ENCODE measurements around the gene GSTM5.
"Not testable (repeated sequence)": the region's sequence is repeated elsewhere in the genome, so short reads cannot be mapped to it uniquely, and the experiment has no call there.

The GSTM5 gene

DNA sequence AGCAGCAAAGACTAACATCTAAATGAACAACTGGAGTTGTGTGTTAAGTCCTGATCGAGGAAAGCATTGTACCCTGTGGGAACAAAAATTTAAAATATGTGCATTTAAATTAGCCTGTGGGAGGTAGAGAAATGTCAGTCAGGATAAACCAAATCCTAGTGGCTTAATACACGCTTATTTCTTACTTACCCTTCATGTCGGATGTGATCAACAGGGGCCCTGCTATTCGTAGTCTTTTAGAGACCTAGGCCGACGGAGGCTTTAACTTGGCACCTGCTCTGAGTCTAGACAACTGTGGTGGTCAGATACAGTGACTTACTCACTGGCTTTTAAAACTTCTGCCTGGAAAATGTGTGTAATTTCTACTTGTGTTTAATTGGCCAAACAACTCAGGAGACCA is 18.6 kb downstream of the GSTM5 start:
- Histone ChIP-seq H3K4me3 (ENCODE audit: low read length in 2 of 2) (no peak overlapping the region), H3K27ac (ENCODE audit: low read length) (no peak overlapping the region), H3K4me1 (ENCODE audit: control insufficient read depth, insufficient read depth, low read length) (no peaks in the 10 kb centered on the region), H3K9ac (ENCODE audit: low read length in 2 of 2) (no peak overlapping the region), H3K27me3 (ENCODE audit: control insufficient read depth in 1 of 2, insufficient read depth in 2 of 2, low read length in 2 of 2) (no peaks in the 10 kb centered on the region), H3K9me3 (ENCODE audit: control insufficient read depth in 2 of 2, low read length in 2 of 2) (no peaks in the 10 kb centered on the region), H3K36me3 (ENCODE audit: control insufficient read depth in 2 of 2, insufficient read depth in 2 of 2, low read length in 2 of 2) (peaks cover 0 to 7% of the 10 kb centered on the region in 2 donors)

DNA sequence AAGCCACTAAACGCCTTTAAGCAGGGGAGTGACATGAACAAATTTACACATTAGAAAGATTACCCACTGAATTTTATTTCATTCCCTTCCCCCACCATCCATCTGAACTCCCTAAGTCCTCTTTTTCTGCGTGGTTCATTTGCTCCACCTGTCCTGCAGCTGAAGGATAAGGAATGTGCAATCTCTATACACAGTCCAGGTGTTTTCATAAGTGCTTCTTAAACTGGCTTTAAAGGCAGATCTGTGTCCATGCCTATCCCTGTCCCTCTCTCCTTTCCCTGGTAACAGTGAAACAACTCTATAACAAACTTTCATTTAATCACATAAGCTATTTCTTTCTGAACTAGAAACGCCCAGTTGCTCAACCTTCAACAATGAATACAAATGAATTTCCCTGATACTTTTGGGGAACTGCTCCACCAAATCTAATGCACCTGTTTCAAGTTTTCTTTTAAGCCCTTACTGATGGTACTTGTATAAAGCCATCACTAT is 20.4 kb downstream of the GSTM5 start:
- Histone ChIP-seq H3K4me1 (ENCODE audit: control insufficient read depth, insufficient read depth, low read length) (no peaks in the 10 kb centered on the region), H3K27ac (ENCODE audit: low read length) (no peak overlapping the region), H3K9me3 (ENCODE audit: control insufficient read depth in 2 of 2, low read length in 2 of 2) (no peaks in the 10 kb centered on the region), H3K4me3 (ENCODE audit: low read length in 2 of 2) (no peak overlapping the region), H3K27me3 (ENCODE audit: control insufficient read depth in 1 of 2, insufficient read depth in 2 of 2, low read length in 2 of 2) (no peaks in the 10 kb centered on the region), H3K36me3 (ENCODE audit: control insufficient read depth in 2 of 2, insufficient read depth in 2 of 2, low read length in 2 of 2) (peaks cover 8 to 14% of the 10 kb centered on the region in 2 donors), H3K9ac (ENCODE audit: low read length in 2 of 2) (no peak overlapping the region)

DNA sequence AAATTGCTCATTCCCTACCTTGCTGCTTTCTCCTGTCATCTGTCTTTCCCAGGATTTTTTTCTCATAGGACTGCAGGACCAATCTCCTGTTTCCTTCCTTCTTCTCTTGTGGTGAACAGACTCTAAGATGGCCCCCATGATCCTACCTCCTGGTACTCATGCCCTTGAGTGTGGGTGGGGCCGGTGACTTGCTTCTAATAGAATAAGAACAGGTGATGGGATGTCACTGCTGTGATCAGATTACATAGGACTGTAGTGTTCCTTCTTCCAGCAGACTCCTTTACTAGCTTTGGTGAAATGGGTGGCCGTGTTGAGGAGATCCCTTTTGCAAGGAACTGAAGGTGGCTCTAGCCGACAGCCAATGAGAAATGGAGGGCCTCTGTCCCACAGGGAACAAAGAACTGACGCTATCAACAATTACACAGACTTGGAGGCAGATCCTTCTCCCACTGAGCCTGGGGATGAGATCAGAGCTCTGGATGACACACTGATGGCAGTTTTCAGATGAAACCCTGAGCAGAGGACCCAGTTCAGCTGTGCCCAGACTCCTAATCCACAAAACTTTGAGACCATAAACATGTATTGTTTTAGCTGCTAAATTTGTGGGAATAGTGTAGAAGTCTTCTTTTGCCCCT is 21.3 kb downstream of the GSTM5 start:
- Histone ChIP-seq H3K27ac (ENCODE audit: low read length) (no peak overlapping the region), H3K4me1 (ENCODE audit: control insufficient read depth, insufficient read depth, low read length) (no peaks in the 10 kb centered on the region), H3K9me3 (ENCODE audit: control insufficient read depth in 2 of 2, low read length in 2 of 2) (no peaks in the 10 kb centered on the region), H3K9ac (ENCODE audit: low read length in 2 of 2) (no peak overlapping the region), H3K36me3 (ENCODE audit: control insufficient read depth in 2 of 2, insufficient read depth in 2 of 2, low read length in 2 of 2) (peaks cover 13 to 19% of the 10 kb centered on the region in 2 donors), H3K4me3 (ENCODE audit: low read length in 2 of 2) (no peak overlapping the region), H3K27me3 (ENCODE audit: control insufficient read depth in 1 of 2, insufficient read depth in 2 of 2, low read length in 2 of 2) (no peaks in the 10 kb centered on the region)

DNA sequence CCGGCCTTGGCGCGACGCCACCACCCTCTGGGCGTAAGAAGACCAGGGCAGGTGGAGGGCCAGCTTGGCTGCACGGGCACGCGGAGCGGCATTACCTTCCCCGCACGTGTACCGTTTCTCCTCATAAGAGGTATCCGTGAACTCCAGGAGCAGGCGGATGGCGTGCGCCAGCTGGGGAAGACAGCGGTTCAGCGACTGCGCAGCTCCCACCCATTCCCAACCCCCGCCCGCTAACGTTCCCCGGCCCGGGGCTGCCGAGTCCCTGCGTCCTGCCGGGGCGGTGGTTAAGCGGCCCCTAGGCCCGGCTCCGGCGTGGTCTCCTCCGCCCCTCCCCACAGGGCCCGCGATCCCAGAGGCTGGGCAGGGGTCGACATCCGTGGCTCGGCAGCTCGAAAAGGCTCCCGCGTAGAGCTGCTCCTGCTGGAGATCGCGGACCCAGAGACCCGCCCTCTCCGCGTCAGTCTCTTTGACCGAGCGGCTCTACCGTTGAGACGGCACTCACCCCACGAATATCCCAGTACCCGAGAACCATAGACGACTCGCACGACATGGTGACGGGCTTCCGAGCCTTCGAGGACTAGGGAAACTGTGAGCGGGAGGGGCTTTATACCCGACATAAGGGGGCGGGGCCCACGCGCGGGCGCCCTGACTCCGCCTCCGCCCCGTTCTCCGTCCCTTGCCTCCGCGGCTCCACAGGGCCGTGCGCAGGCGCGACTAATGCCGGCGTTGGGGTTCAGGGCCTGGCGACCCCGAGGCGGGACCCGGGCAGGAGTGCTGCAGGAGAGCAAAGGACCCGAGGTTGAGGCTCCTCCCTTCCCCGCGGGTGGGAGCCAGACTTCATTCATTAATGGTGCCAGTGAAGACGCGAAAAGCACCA is 27.9 kb downstream of the GSTM5 start:
- H3K27ac ChIP-seq (ENCODE audit: low read length), result no peak overlapping the region
- H3K4me1 ChIP-seq (ENCODE audit: control insufficient read depth, insufficient read depth, low read length), result peaks cover 13% of the 10 kb centered on the region
- peak overlapping the region; percentile 68 to 86 for H3K9ac ChIP-seq (ENCODE audit: low read length in 2 of 2)
- H3K36me3 ChIP-seq (ENCODE audit: control insufficient read depth in 2 of 2, insufficient read depth in 2 of 2, low read length in 2 of 2), result peaks cover 13% of the 10 kb centered on the region in 2 donors
- peak overlapping the region; percentile 84 to 96 for H3K4me3 ChIP-seq (ENCODE audit: low read length in 2 of 2)
- H3K27me3 ChIP-seq (ENCODE audit: control insufficient read depth in 1 of 2, insufficient read depth in 2 of 2, low read length in 2 of 2), result no peaks in the 10 kb centered on the region
- no peaks in the 10 kb centered on the region for H3K9me3 ChIP-seq (ENCODE audit: control insufficient read depth in 2 of 2, low read length in 2 of 2)

DNA sequence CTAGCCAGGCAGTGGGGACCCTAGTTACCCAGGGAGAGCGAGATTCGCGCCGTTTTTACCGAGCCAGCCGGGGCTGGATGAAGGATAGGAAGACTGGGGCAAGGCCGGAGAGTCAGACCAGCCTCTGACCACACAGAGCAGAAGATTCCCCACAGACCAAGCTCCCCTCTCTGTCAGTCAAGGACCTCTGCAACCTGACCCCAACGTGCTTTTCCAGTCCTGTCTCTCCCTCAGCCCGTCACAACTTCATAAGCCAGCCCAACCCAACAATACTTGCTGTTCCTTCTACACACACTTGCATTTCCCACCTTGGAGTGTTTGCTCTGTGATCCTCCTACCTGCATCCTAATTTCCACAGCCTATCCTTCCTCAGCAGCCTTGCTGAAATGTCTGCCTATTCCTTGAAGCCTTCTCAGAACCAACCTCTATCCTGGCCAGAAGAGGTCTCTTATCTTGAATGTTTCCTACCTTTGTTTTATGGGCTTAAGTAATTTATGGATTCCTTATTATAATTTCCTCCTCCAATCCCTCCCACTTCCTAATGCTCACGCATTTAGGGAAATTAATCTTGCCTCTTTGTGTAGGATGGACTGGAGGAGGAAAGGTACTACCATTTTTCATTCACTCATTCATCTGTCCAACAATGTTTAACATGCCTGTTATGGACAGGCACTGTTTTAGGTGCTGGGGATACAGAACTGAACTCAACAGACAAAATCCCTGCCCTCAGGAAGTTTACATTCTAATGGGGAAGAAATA is 28.7 kb downstream of the GSTM5 start, which contains the start of gene GSTM3:
TSS of gene GSTM3 (minus strand) at position 424 of the 759 bp plus-strand sequence. CDS start 751 bp downstream, outside the sequence.
- H3K4me1 ChIP-seq (ENCODE audit: control insufficient read depth, insufficient read depth, low read length), result peaks cover 13% of the 10 kb centered on the region
- no peaks in the 10 kb centered on the region for H3K9me3 ChIP-seq (ENCODE audit: control insufficient read depth in 2 of 2, low read length in 2 of 2)
- H3K36me3 ChIP-seq (ENCODE audit: control insufficient read depth in 2 of 2, insufficient read depth in 2 of 2, low read length in 2 of 2), result peaks cover 13% of the 10 kb centered on the region in 2 donors
- H3K9ac ChIP-seq (ENCODE audit: low read length in 2 of 2), result peak within 1 kb of the TSS; percentile 68 to 86
- no peak within 1 kb of the TSS for H3K27ac ChIP-seq (ENCODE audit: low read length)
- no peaks in the 10 kb centered on the region for H3K27me3 ChIP-seq (ENCODE audit: control insufficient read depth in 1 of 2, insufficient read depth in 2 of 2, low read length in 2 of 2)
- peak within 1 kb of the TSS; percentile 84 to 96 for H3K4me3 ChIP-seq (ENCODE audit: low read length in 2 of 2)

DNA sequence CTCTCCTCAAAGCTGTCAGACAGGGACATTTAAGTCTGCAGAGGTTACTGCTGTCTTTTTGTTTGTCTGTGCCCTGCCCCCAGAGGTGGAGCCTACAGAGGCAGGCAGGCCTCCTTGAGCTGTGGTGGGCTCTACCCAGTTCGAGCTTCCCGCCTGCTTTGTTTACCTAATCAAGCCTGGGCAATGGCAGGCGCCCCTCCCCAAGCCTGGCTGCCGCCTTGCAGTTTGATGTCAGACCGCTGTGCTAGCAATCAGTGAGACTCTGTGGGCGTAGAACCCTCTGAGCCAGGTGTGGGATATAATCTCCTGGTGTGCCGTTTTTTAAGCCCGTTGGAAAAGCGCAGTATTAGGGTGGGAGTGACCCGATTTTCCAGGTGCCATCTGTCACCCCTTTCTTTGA is 36.3 kb downstream of the GSTM5 start:
- H3K36me3 ChIP-seq (ENCODE audit: control insufficient read depth in 2 of 2, insufficient read depth in 2 of 2, low read length in 2 of 2); H3K27me3 ChIP-seq (ENCODE audit: control insufficient read depth in 1 of 2, insufficient read depth in 2 of 2, low read length in 2 of 2); H3K4me1 ChIP-seq (ENCODE audit: control insufficient read depth, insufficient read depth, low read length); H3K9ac ChIP-seq (ENCODE audit: low read length in 2 of 2); H3K27ac ChIP-seq (ENCODE audit: low read length); H3K4me3 ChIP-seq (ENCODE audit: low read length in 2 of 2); H3K9me3 ChIP-seq (ENCODE audit: control insufficient read depth in 2 of 2, low read length in 2 of 2): not testable (repeated sequence)

DNA sequence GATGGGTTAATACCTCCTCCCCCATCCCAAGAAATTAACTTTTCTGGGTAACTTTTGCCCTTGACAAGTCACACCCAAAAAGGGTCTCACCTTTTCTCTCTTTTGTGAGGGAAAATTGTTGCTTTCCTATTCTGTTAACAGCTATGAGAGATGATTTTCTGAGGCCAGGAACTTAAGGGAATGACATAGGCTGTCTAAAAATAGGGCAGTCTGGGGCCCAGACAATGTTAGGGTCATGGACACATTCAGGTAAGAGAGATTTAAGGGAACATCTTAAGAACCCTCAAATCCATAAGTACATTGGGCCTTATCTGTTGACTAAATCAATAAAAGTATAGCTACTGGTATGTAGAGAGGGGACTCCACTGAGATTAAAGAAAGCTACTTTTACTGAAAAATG is 37.2 kb downstream of the GSTM5 start:
- Histone ChIP-seq H3K36me3 (ENCODE audit: control insufficient read depth in 2 of 2, insufficient read depth in 2 of 2, low read length in 2 of 2) (no peaks in the 10 kb centered on the region), H3K9me3 (ENCODE audit: control insufficient read depth in 2 of 2, low read length in 2 of 2) (no peaks in the 10 kb centered on the region), H3K4me3 (ENCODE audit: low read length in 2 of 2) (no peak overlapping the region), H3K9ac (ENCODE audit: low read length in 2 of 2) (no peak overlapping the region), H3K27ac (ENCODE audit: low read length) (no peak overlapping the region), H3K27me3 (ENCODE audit: control insufficient read depth in 1 of 2, insufficient read depth in 2 of 2, low read length in 2 of 2) (no peaks in the 10 kb centered on the region), H3K4me1 (ENCODE audit: control insufficient read depth, insufficient read depth, low read length) (no peaks in the 10 kb centered on the region)

DNA sequence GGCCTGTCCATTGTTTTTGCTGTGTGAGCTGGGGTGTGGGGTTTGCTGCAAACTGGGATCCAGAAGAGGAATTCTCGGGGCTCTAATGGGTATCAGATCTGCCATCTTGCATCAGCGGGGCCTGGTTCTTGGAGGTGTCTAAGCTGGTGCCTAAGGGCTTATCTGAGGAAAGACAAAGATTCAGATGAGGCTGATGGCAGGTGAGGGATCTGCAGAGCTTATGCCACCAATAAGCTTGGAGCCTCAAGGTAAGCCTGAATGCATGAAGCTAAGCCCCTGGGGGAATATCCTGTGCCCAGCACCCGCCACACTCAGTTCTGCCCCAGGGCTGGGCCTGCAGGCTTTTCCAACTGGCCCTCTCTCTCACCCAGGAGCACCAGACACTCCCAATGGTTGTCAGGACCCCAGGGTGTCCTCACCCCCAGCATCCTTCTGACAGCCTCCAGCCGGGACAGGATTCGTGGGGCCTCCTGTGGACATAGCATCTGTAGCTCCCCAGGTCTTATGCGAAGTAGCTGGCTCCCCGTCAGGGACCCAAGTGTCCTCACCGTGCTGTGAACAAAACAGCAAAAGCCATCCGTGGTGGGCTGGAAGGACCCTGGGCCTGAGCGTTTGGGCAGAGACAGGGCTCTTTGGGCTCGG is 38.3 kb downstream of the GSTM5 start:
- H3K27ac ChIP-seq (ENCODE audit: low read length), result no peak overlapping the region
- no peaks in the 10 kb centered on the region for H3K27me3 ChIP-seq (ENCODE audit: control insufficient read depth in 1 of 2, insufficient read depth in 2 of 2, low read length in 2 of 2)
- no peaks in the 10 kb centered on the region for H3K36me3 ChIP-seq (ENCODE audit: control insufficient read depth in 2 of 2, insufficient read depth in 2 of 2, low read length in 2 of 2)
- H3K4me3 ChIP-seq (ENCODE audit: low read length in 2 of 2), result no peak overlapping the region
- H3K9me3 ChIP-seq (ENCODE audit: control insufficient read depth in 2 of 2, low read length in 2 of 2), result no peaks in the 10 kb centered on the region
- H3K9ac ChIP-seq (ENCODE audit: low read length in 2 of 2), result no peak overlapping the region
- H3K4me1 ChIP-seq (ENCODE audit: control insufficient read depth, insufficient read depth, low read length), result no peaks in the 10 kb centered on the region

DNA sequence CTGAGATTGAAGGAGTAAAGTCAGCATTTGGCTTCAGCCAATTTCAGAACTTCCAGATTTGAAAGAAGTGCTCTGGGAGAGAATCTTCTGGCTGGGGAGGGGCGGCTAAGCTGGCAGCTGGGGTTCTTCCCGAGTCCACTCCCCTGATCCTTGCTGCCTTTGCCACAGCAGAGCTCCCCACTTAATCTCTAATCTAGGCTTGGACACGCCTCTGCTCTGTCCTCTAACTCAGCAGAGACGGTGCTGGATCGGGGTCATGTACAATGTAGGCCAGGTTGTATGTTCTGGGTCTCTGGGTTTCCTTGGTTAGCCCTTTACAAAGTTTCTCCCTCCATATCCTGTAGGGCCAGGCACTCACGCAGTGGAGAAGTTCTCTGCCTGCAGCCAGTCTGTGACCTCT is 38.9 kb downstream of the GSTM5 start:
- H3K4me1 ChIP-seq (ENCODE audit: control insufficient read depth, insufficient read depth, low read length), result no peaks in the 10 kb centered on the region
- no peaks in the 10 kb centered on the region for H3K27me3 ChIP-seq (ENCODE audit: control insufficient read depth in 1 of 2, insufficient read depth in 2 of 2, low read length in 2 of 2)
- no peaks in the 10 kb centered on the region for H3K36me3 ChIP-seq (ENCODE audit: control insufficient read depth in 2 of 2, insufficient read depth in 2 of 2, low read length in 2 of 2)
- no peak overlapping the region for H3K4me3 ChIP-seq (ENCODE audit: low read length in 2 of 2)
- H3K9me3 ChIP-seq (ENCODE audit: control insufficient read depth in 2 of 2, low read length in 2 of 2), result no peaks in the 10 kb centered on the region
- no peak overlapping the region for H3K27ac ChIP-seq (ENCODE audit: low read length)
- no peak overlapping the region for H3K9ac ChIP-seq (ENCODE audit: low read length in 2 of 2)

DNA sequence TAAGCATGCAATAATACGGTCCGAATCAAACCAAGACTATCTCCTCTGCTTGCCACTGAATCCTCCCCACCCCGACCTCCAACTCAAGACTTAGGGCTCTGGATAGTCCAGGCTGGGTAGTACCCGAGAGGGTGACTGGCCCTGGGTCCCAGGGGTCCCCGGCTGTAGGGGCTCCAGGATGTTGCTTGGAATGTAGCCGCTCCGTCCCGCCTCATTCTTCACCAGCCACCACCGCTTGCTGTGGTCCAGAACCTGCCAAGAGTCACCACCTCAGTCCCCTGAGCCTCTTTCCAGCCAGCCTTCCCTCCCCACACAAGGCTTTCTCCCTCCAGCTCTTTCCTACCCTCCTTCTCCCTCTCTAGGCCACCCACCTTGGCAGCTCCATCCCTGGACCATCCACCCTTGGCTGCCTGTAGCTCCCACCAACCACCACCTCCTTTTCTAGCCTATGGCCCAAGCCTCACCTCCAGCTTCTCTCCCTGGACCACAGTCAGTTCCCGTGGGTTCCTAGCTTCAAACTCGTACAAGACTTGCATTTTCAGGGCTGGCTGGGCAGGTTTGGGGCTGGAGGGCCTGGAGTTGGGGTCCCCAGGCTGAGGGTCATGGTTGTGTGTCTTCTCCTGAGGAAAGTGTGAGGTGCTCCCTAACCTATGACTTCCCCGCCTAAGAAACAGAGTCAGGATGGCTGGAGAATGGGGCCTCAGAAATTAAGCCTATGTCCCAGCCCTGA is 39.6 kb downstream of the GSTM5 start:
- no peak overlapping the region for H3K27ac ChIP-seq (ENCODE audit: low read length)
- no peak overlapping the region for H3K9ac ChIP-seq (ENCODE audit: low read length in 2 of 2)
- no peaks in the 10 kb centered on the region for H3K27me3 ChIP-seq (ENCODE audit: control insufficient read depth in 1 of 2, insufficient read depth in 2 of 2, low read length in 2 of 2)
- no peaks in the 10 kb centered on the region for H3K9me3 ChIP-seq (ENCODE audit: control insufficient read depth in 2 of 2, low read length in 2 of 2)
- no peak overlapping the region for H3K4me3 ChIP-seq (ENCODE audit: low read length in 2 of 2)
- no peaks in the 10 kb centered on the region for H3K36me3 ChIP-seq (ENCODE audit: control insufficient read depth in 2 of 2, insufficient read depth in 2 of 2, low read length in 2 of 2)
- H3K4me1 ChIP-seq (ENCODE audit: control insufficient read depth, insufficient read depth, low read length), result no peaks in the 10 kb centered on the region
